Nephron (organoid): Measurements from ENCODE around the gene CD55.

Source experiments
- H3K27ac Mint-ChIP-seq, 3 experiments: 2 replicates each; pipeline ENCODE4 v1.8.0; 2020; ENCODE audit warnings: mixed read lengths in 3 of 3, mild to moderate bottlenecking in 2 of 3, moderate library complexity in 1 of 3
- H3K27me3 Mint-ChIP-seq: 2 replicates; pipeline ENCODE4 v1.8.0; 2021; ENCODE audit warnings: low read depth, mild to moderate bottlenecking, moderate library complexity, mixed read lengths
- H3K36me3 Mint-ChIP-seq: 2 replicates; pipeline ENCODE4 v1.8.0; 2020; ENCODE audit warnings: low read depth, mixed read lengths
- H3K4me1 Mint-ChIP-seq: 2 replicates; pipeline ENCODE4 v1.8.0; 2020; ENCODE audit warnings: mixed read lengths
- H3K4me3 Mint-ChIP-seq, 3 experiments: 2 replicates each; pipeline ENCODE4 v1.8.0; 2020; ENCODE audit warnings: mild to moderate bottlenecking in 3 of 3, mixed read lengths in 3 of 3, moderate library complexity in 2 of 3
- H3K9me3 Mint-ChIP-seq: 2 replicates; pipeline ENCODE4 v1.8.0; 2020; ENCODE audit warnings: mixed read lengths
- CTCF ChIP-seq, 3 experiments: fragments of 200-600 bp; sonication (generic); IDR thresholded peaks; one replicate each; pipeline ENCODE4 v1.5.0; 2021; ENCODE audit warnings: antibody characterized with exemption in 3 of 3; ENCODE audit not compliant: unreplicated experiment in 3 of 3

CD55 gene

GRCh38 chr1:207298636-207299398 lies 22.7 kb upstream of the CD55 start:
- no peak for TF ChIP-seq CTCF (IDR thresholded peaks at IDR 0.05; ENCODE audit: unreplicated experiment in 3 of 3)
- H3K27ac Mint-ChIP-seq: no peak overlapping the region
- H3K27me3 Mint-ChIP-seq: peaks cover 3% of the 10 kb centered on the region
- peaks cover 5% of the 10 kb centered on the region for H3K9me3 Mint-ChIP-seq
- H3K4me1 Mint-ChIP-seq: no peaks in the 10 kb centered on the region
- H3K36me3 Mint-ChIP-seq: no peaks in the 10 kb centered on the region
- no peak overlapping the region for H3K4me3 Mint-ChIP-seq

GRCh38 chr1:207300970-207301369 lies 20.5 kb upstream of the CD55 start:
- Mint-ChIP-seq H3K9me3 (peaks cover 5% of the 10 kb centered on the region), H3K4me3 (no peak overlapping the region), H3K27ac (no peak overlapping the region), H3K36me3 (no peaks in the 10 kb centered on the region), H3K4me1 (no peaks in the 10 kb centered on the region), H3K27me3 (peaks cover 3% of the 10 kb centered on the region)
- TF ChIP-seq CTCF (IDR thresholded peaks at IDR 0.05; ENCODE audit: unreplicated experiment in 3 of 3): no peak

- Mint-ChIP-seq H3K36me3 (no peaks in the 10 kb centered on the region), H3K27ac (no peak overlapping the region), H3K9me3 (peaks cover 5% of the 10 kb centered on the region), H3K27me3 (peaks cover 3% of the 10 kb centered on the region), H3K4me1 (no peaks in the 10 kb centered on the region), H3K4me3 (no peak overlapping the region)
- TF ChIP-seq CTCF (IDR thresholded peaks at IDR 0.05; ENCODE audit: unreplicated experiment in 3 of 3): no peak
Observed at GRCh38 chr1:207302618-207303393, 18.7 kb upstream of the CD55 start.

GRCh38 chr1:207304710-207305488 lies 16.6 kb upstream of the CD55 start:
- no peak for TF ChIP-seq CTCF (IDR thresholded peaks at IDR 0.05; ENCODE audit: unreplicated experiment in 3 of 3)
- no peak overlapping the region for H3K4me3 Mint-ChIP-seq
- H3K27ac Mint-ChIP-seq: no peak overlapping the region
- peaks cover 3% of the 10 kb centered on the region for H3K27me3 Mint-ChIP-seq
- peaks cover 6% of the 10 kb centered on the region for H3K4me1 Mint-ChIP-seq
- H3K9me3 Mint-ChIP-seq: peaks cover 5% of the 10 kb centered on the region
- H3K36me3 Mint-ChIP-seq: no peaks in the 10 kb centered on the region

GRCh38 chr1:207305489-207305873 lies 16.0 kb upstream of the CD55 start:
- no peaks in the 10 kb centered on the region for H3K36me3 Mint-ChIP-seq
- peaks cover 3% of the 10 kb centered on the region for H3K27me3 Mint-ChIP-seq
- peaks cover 10% of the 10 kb centered on the region for H3K4me1 Mint-ChIP-seq
- TF ChIP-seq CTCF (IDR thresholded peaks at IDR 0.05; ENCODE audit: unreplicated experiment in 3 of 3): no peak
- H3K4me3 Mint-ChIP-seq: no peak overlapping the region
- H3K9me3 Mint-ChIP-seq: peaks cover 5% of the 10 kb centered on the region
- H3K27ac Mint-ChIP-seq: no peak overlapping the region
